ENCODE results near the gene STIM2.

The STIM2 gene

DNA sequence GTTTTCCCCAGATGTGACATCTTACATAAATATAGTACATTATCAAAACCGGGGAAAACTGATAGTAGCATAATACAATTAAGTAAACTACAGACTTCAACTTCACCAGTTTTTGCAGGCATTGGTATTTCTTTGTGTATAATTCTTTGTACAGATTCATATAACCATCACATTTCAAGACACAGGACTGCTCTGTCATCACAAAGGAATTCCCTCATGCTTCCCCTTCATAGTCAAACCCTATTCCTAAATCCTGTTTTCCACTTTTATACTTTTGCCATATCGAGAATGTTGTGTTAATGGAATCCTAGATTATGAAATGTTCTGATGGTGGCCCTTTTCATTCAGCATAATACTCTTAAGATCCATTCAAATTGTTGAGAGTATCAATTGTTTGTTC is 36.0 kb downstream of the STIM2 start:
- in situ Hi-C loops (cut with HindIII; ENCODE audit: low sequenced_read_pairs) = no loop called here

GRCh38 chr4:26899991-26900390 is 39.4 kb downstream of the STIM2 start:
- in situ Hi-C loops (cut with HindIII; ENCODE audit: low sequenced_read_pairs) = no loop called here

DNA sequence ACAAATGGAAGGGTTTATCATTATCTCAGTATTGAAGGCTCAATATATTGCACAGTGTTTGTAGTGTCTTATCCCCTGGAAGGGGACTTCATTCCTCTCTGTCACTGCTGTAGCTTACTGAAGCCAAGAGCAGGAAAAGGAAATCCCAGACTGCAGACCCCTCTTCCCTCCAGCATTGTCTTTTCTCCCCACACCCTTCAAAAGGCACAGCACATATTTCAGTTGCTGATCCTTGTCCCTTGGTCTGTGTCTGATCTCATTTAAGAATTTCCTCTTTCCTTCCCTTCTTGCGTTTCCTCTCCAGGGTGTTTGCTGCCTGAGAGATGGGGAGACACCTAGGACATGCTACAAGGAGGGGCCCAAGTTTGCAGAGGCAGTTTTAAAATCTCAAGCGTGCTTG is 40.1 kb downstream of the STIM2 start:
- in situ Hi-C loops (cut with HindIII; ENCODE audit: low sequenced_read_pairs) = no loop called here

DNA sequence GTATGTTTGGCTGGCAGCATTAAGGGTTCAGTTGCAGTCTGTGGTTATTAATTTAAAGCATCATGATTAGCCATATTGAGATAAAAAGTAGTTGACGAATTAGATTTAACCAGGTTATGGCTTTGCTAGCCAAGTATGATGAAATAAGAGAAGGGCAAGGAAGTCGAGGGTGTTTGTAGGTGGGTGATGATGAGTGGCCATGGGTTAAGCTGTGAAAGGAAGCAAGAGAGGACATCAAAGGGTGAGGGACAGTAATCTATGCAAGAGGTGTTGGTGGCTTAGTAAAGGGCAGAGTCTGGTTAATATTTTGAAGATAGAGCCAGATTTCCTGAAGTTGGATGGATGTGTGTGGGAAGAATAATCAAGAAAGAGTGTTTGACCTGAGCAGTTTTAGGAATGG is 44.5 kb downstream of the STIM2 start:
- in situ Hi-C loops (cut with HindIII; ENCODE audit: low sequenced_read_pairs) = no loop called here

DNA sequence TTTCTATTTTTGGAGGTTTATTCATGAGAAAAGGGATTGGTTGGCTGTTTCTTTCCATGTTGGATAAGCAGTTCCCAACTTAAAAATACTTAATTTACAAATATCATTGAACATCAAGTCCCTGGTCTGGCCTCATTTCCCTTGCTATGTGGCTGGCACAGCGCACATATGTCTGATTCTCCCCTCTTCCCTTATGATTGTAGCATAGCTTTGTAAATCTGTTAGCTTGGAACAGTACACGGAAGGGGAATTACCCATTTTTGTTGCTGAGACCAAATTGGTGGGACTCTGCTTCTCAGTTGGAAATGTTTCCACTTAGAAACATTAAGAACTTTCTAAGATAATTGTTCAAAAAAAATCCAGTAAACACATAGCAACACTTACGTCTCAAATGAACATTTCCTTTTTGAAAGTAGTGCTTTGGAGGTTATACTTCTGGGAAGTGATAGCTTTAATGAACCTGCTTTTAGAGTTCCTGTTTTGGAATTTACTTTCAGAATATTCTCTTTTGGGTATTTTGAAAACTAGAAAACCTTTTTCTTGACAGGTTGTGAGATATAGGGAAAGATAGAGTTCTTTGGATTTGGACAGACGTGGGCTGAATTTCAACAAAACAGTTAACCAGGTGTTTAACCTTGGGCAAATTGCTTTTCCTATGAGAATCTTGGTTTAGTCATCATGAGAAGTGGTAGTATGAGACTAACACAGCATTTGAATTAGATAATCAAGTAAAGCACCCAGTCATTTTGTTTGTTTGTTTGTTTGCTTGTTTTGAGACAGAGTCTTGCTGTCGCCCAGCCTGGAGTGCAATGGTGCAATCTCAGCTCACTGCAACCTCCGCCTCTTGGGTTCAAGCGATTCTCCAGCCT is 47.3 kb downstream of the STIM2 start:
- in situ Hi-C loops (cut with HindIII; ENCODE audit: low sequenced_read_pairs) = no loop called here

DNA sequence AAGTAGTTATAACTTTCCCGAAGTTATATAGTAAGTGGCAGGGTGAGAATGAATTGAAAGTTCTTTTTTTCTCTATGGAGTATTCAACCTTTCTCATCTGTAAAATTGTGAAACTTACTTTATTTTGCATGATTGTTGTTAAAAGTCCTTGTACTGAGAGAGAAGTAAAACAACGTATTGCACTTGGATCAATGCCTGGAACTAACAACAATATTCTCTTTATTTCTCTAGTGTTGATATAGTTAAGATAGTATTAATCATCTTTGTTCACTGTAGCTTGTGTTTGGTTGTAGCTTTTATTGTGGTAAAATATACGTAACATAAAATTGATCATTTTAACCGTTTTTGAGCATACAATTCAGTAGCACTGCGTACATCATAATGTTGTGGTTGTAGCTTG is 48.7 kb downstream of the STIM2 start:
- in situ Hi-C loops (cut with HindIII; ENCODE audit: low sequenced_read_pairs) = no loop called here

- in situ Hi-C loops (cut with HindIII; ENCODE audit: low sequenced_read_pairs) = no loop called here
Observed at GRCh38 chr4:26911254-26911653, 50.6 kb downstream of the STIM2 start.

GRCh38 chr4:26912069-26912468 is 51.4 kb downstream of the STIM2 start:
- in situ Hi-C loops (cut with HindIII; ENCODE audit: low sequenced_read_pairs) = no loop called here

DNA sequence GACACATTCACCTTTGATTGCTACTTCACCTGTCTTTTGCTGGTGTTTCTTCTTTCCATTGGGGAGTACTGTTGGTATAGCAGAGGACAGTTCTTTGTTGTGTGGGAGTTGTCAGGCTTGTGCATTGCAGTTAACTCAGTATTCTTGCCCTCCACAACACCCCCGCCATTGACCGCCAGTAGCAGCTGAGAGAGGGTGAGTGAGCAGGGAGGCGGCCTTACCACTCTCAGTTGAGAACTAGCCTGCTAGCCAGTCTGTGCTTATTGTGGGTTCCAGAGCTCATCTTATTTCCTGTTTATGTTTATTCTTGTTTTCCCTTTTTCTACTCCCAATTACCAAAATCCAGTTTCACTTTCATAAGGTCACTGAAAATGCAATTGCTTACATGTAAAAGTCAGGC is 52.2 kb downstream of the STIM2 start:
- in situ Hi-C loops (cut with HindIII; ENCODE audit: low sequenced_read_pairs) = no loop called here

DNA sequence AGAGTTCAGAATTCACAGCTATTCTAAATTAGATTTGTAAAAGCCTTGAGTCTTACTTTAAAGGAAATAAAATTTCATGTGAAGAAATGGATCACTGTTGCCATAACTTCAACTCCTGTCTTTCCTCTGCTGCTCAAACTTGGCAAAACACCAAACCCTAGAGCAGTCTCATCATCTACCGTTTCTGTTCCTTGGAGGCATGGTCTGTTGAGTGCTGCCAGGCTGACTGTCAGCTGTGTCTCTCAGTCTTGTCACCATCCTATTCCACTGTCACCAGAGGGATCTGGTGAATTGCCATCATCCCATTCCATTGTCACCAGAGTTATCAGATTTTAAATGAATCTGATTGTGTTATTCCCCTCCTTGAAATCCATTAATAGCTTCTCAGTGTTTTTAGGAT is 55.6 kb downstream of the STIM2 start:
- in situ Hi-C loops (cut with HindIII; ENCODE audit: low sequenced_read_pairs) = no loop called here

DNA sequence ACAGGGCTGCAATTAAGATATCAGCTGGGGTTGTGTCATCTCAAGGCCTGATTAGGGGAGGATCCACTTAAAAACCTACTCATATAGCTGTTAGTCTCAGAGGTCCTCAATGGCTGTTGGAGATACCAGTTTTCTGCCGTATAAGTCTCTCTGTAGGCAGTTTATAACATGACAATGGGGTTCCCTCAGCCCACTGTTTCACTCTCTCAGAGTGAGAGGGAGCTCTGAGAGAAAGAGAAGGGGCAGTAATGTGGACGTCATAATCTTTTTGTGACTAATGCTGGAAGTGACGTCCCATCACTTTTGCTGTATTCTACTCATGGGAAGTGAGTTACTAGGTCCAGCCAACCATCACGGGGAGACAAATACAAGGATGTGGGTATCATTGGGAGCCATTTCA is 70.3 kb downstream of the STIM2 start:
- in situ Hi-C loops (cut with HindIII; ENCODE audit: low sequenced_read_pairs) = no loop called here

DNA sequence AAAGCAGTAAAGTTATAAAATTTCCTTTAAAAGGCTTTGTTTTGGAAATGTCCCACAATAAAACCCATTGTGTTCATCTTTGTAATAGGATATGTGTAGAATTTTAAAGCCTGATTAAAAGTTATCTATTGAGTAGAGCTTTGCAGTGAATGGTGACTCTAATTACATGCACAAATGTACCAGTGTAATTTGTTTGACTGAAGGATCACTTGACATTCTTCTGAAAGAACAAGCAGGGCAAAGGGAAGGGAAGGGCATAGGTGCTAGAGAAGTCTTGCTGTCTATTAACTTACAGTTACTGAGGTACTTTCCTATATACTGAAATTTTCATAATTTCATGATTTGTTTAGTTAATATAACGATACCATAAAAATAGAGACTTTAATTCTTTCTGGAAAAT is 70.8 kb downstream of the STIM2 start:
- in situ Hi-C loops (cut with HindIII; ENCODE audit: low sequenced_read_pairs) = no loop called here

DNA sequence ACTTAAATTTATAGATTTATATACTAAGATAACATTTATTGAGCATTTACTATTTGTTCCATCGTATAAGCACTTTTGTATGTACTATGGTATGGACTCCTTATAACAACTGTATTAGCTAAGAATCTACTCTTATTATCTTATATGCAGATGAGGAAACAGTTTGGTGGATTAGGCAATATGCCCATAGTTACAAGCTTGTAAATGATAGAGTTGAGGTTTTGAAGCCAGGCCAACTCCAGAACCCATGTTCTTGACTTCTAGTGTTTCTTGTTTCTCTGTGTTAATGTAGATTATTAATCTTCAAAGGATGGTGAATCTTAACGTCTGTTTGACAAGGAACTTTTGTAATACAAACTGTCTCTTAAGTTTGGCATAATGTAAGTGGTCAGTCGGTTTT is 71.3 kb downstream of the STIM2 start:
- in situ Hi-C loops (cut with HindIII; ENCODE audit: low sequenced_read_pairs) = no loop called here

DNA sequence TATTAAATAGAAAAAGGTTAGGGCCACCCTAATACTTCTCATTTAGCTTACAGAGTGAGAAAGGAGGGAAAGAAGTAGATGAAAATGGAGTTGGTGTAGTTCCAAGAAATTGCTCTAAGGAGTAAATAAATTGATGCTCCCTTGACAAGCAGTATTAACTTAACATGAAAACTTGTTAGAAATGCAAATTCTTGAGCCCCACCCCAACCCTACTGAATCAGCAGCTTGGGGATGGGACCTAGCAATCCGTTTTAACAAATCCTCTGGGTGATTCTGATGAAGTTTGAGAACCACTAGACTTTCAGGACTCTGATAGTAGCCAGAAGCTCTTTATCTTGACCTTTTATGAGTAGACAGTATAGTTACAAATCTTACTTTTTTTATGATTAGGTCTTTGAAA is 74.8 kb downstream of the STIM2 start:
- in situ Hi-C loops (cut with HindIII; ENCODE audit: low sequenced_read_pairs) = no loop called here

GRCh38 chr4:26936284-26937065 is 75.8 kb downstream of the STIM2 start:
- in situ Hi-C loops (cut with HindIII; ENCODE audit: low sequenced_read_pairs) = no loop called here

GRCh38 chr4:26937139-26937538 is 76.5 kb downstream of the STIM2 start:
- in situ Hi-C loops (cut with HindIII; ENCODE audit: low sequenced_read_pairs) = no loop called here

DNA sequence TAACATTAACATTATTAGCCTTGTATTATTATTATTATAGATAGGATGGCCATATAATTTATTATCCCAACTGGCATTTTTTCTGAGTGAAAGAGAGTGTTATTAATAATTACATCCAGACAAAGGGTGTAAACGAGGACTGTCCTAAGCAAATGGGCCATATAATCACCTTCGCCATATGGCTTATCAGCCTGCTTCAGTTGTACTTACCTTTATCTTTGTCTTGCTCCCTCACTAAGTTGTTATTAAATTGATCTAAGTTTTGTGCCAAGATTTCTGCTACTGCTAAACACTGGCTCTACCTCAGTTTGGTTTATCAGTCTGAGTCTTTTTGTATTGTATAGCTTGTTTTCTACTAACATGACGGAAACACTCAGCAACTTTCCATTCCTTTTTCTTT is 76.9 kb downstream of the STIM2 start:
- in situ Hi-C loops (cut with HindIII; ENCODE audit: low sequenced_read_pairs) = no loop called here

- in situ Hi-C loops (cut with HindIII; ENCODE audit: low sequenced_read_pairs) = no loop called here
Observed at GRCh38 chr4:26938516-26938915, 77.9 kb downstream of the STIM2 start.

DNA sequence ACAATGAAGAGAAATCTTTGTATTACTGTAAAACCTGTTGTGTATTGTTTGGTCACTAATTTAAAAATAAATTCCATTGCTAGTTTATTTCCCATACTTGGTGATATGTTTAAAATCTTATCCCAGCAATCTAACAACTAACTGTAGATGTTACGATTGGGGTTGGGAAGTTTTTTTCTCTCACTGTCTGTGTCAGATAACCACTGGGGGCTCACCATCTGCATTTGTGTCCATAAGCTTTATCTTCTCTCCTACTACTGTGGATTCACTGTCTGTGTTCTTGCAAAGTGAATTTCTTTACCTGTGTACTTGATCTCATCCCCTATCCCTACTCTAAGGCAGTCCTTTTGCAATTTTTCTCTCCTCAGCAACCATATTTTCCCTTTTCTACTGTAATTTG is 81.3 kb downstream of the STIM2 start:
- in situ Hi-C loops (cut with HindIII; ENCODE audit: low sequenced_read_pairs) = no loop called here

GRCh38 chr4:26942871-26943270 is 82.2 kb downstream of the STIM2 start:
- in situ Hi-C loops (cut with HindIII; ENCODE audit: low sequenced_read_pairs) = no loop called here

DNA sequence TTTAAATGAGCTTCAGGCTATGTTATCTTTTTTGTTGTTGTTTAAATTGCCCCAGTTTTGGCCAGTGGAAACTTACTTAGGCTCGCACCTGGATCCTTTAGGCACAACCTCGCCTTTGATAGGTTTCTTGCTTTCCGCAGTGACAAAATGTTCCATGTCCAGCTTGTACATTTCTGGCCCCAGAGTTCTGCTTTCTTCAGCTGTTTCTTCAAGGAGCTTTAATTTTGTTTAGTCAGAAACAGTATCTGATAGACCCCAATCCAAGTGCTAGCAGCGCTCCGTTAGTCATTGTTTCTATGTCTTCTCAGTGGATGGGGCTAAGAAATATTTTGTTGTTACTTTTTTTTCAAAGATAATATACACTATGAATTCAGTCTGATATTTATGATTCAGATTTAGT is 82.8 kb downstream of the STIM2 start:
- in situ Hi-C loops (cut with HindIII; ENCODE audit: low sequenced_read_pairs) = no loop called here

DNA sequence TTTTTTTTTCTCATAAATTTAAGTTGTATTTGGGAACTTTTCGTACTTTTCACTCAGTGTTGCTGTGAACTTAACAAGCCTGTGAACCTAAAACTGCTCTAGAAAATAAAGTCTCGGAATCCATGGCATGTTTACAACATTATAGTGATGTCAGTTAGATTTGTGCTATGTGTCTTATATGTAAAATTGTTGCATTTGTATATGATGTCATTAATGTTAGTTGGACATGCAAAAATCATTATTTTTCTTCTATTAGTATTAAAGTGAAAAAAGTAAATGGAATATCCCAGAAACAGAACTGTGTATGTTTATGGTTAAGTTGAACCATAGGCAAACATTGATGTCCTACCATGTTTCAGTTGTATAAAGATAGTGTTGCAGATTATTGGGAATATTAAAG is 85.2 kb downstream of the STIM2 start:
- in situ Hi-C loops (cut with HindIII; ENCODE audit: low sequenced_read_pairs) = no loop called here

Measured in endothelial cell of hepatic sinusoid (primary cell).